Fibroblast of lung (primary cell): ENCODE results near the gene SPIRE1. TPM values are rescaled to one million over a fixed set of nuclear protein-coding genes. Genes with fewer than 3 reads are reported as not detected.

Experiments used
- DNase-seq, 2 donors: peaks; one replicate each; pipeline versions ENCODE4 v3.0.0 to v3.0.0-alpha.2; 2010; ENCODE audit warnings: low read depth in 2 of 2
- H2AFZ ChIP-seq: 2 replicates; pipeline ENCODE4 v1.5.1; 2012; ENCODE audit warnings: low read length, control low read depth, inconsistent platforms
- H3K27ac ChIP-seq: 2 replicates; pipeline ENCODE4 v1.5.1; 2011; ENCODE audit warnings: low read length, control low read depth; ENCODE audit not compliant: insufficient read depth
- H3K27me3 ChIP-seq: 2 replicates; pipeline ENCODE4 v1.5.1; 2011; ENCODE audit warnings: mild to moderate bottlenecking, low read length; ENCODE audit not compliant: control insufficient read depth, insufficient read depth
- H3K36me3 ChIP-seq: 2 replicates; pipeline ENCODE4 v1.5.1; 2011; ENCODE audit warnings: low read length; ENCODE audit not compliant: control insufficient read depth, insufficient read depth
- H3K4me1 ChIP-seq: 2 replicates; pipeline ENCODE4 v1.5.1; 2011; ENCODE audit warnings: low read length; ENCODE audit not compliant: control insufficient read depth, insufficient read depth; ENCODE audit errors: extremely low read depth
- H3K4me2 ChIP-seq: 2 replicates; pipeline ENCODE4 v1.5.1; 2011; ENCODE audit warnings: low read length, control low read depth; ENCODE audit not compliant: insufficient read depth; ENCODE audit errors: extremely low read depth
- H3K4me3 ChIP-seq, 4 experiments: fragments of 200-600 bp in 1 of 4; sonication (generic) in 1 of 4; replicated peaks in 1 of 4; 2 replicates each; pipeline ENCODE4 v1.5.1; 2011 to 2016; ENCODE audit warnings: low read length in 4 of 4, low read depth in 3 of 4, mild to moderate bottlenecking in 3 of 4, control low read depth in 2 of 4, inconsistent platforms in 1 of 4, mixed read lengths in 1 of 4; ENCODE audit not compliant: insufficient read depth in 1 of 4; ENCODE audit errors: control extremely low read depth in 1 of 4
- H3K79me2 ChIP-seq: 2 replicates; pipeline ENCODE4 v1.5.1; 2012; ENCODE audit warnings: mild to moderate bottlenecking, low read length, inconsistent platforms; ENCODE audit not compliant: control insufficient read depth, insufficient read depth
- H3K9ac ChIP-seq: 2 replicates; pipeline ENCODE4 v1.5.1; 2011; ENCODE audit warnings: mild to moderate bottlenecking, low read length, control low read depth; ENCODE audit not compliant: insufficient read depth
- H3K9me3 ChIP-seq: 2 replicates; pipeline ENCODE4 v1.5.1; 2012; ENCODE audit warnings: low read depth, low read length; ENCODE audit not compliant: control insufficient read depth, insufficient read depth
- H4K20me1 ChIP-seq: 2 replicates; pipeline ENCODE4 v1.5.1; 2011; ENCODE audit warnings: low read length; ENCODE audit not compliant: control insufficient read depth, insufficient read depth; ENCODE audit errors: extremely low read depth
- CTCF ChIP-seq, 2 donors: IDR thresholded peaks in 1 of 2; conservative IDR thresholded peaks in 1 of 2; 1 replicate in 1 of 2; 2 replicates in 1 of 2; pipeline ENCODE4 v1.5.1; 2011 to 2012; ENCODE audit warnings: low read length in 2 of 2, control low read depth in 1 of 2, inconsistent platforms in 1 of 2, low read depth in 1 of 2, mild to moderate bottlenecking in 1 of 2
- EZH2 ChIP-seq: IDR thresholded peaks from 2 replicates; pipeline ENCODE4 v1.5.1; 2012; ENCODE audit warnings: low read length, control low read depth, mild to moderate bottlenecking; ENCODE audit errors: missing control alignments
- polyA plus RNA-seq, 2 donors: library from polyadenylated mRNA; depleted of rRNA in 1 of 2; stranded (reverse) in 1 of 2; unstranded in 1 of 2; fragments of >200 nt; gene quantifications; 2 replicates each; pipeline ENCODE4 v1.2.1, GENCODE V29; 2011 to 2012; ENCODE audit warnings: missing spikeins in 1 of 2
- total RNA-seq: library from RNA; depleted of rRNA; stranded (reverse); fragments of >200 nt; gene quantifications from 2 replicates; pipeline ENCODE4 v1.2.1, GENCODE V29; 2014

The SPIRE1 gene
- total and polyA plus RNA-seq, 2 donors (not counting 1 experiment from before 2014, with no cell fraction given), result 19.0 to 31.0 TPM

GRCh38 chr18:12426924-12427323 lies 231.0 kb downstream of the SPIRE1 start:
- DNase-seq, result no peak
- Histone ChIP-seq H3K4me3 (no peak overlapping the region), H3K79me2 (no peaks in the 10 kb centered on the region), H2AFZ (no peak overlapping the region), H3K9ac (no peak overlapping the region), H4K20me1 (no peaks in the 10 kb centered on the region), H3K36me3 (peaks cover 15% of the 10 kb centered on the region), H3K27ac (no peak overlapping the region), H3K4me2 (no peak overlapping the region), H3K4me1 (no peaks in the 10 kb centered on the region), H3K27me3 (no peaks in the 10 kb centered on the region), H3K9me3 (no peaks in the 10 kb centered on the region)
- TF ChIP-seq CTCF (conservative IDR thresholded peaks at IDR 0.05 in 1 of 2, IDR thresholded peaks at IDR 0.05 in 1 of 2; ENCODE audit: low read depth in 1 of 2, low read length in 2 of 2) (no peak), EZH2 (no peak)

GRCh38 chr18:12424252-12424651 lies 233.7 kb downstream of the SPIRE1 start:
- Histone ChIP-seq H3K4me2 (no peak overlapping the region), H2AFZ (no peak overlapping the region), H3K36me3 (peaks cover 5% of the 10 kb centered on the region), H3K4me1 (no peaks in the 10 kb centered on the region), H3K4me3 (no peak overlapping the region), H3K27me3 (no peaks in the 10 kb centered on the region), H3K27ac (no peak overlapping the region), H3K9ac (no peak overlapping the region), H3K79me2 (no peaks in the 10 kb centered on the region), H3K9me3 (no peaks in the 10 kb centered on the region), H4K20me1 (no peaks in the 10 kb centered on the region)
- no peak for DNase-seq
- TF ChIP-seq EZH2 (no peak), CTCF (conservative IDR thresholded peaks at IDR 0.05 in 1 of 2, IDR thresholded peaks at IDR 0.05 in 1 of 2; ENCODE audit: low read depth in 1 of 2, low read length in 2 of 2) (no peak)

GRCh38 chr18:12423820-12424219 lies 234.1 kb downstream of the SPIRE1 start:
- no peak overlapping the region for H3K27ac ChIP-seq
- no peak overlapping the region for H3K4me3 ChIP-seq
- no peak overlapping the region for H3K4me2 ChIP-seq
- H3K79me2 ChIP-seq, result no peaks in the 10 kb centered on the region
- H3K4me1 ChIP-seq, result no peaks in the 10 kb centered on the region
- H3K36me3 ChIP-seq, result peaks cover 2% of the 10 kb centered on the region
- H3K9ac ChIP-seq, result no peak overlapping the region
- H2AFZ ChIP-seq, result no peak overlapping the region
- no peaks in the 10 kb centered on the region for H3K27me3 ChIP-seq
- no peak for DNase-seq
- no peaks in the 10 kb centered on the region for H4K20me1 ChIP-seq
- TF ChIP-seq EZH2 (no peak), CTCF (conservative IDR thresholded peaks at IDR 0.05 in 1 of 2, IDR thresholded peaks at IDR 0.05 in 1 of 2; ENCODE audit: low read depth in 1 of 2, low read length in 2 of 2) (no peak)
- no peaks in the 10 kb centered on the region for H3K9me3 ChIP-seq
